B cell (primary cell): ENCODE data around the gene RANBP9. TPM values are rescaled to one million over a fixed set of nuclear protein-coding genes. Genes with fewer than 3 reads are reported as not detected.

ENCODE experiments used
- ATAC-seq: fragments of 200-7000 bp; cut with Tn5 transposase; one replicate; pipeline ENCODE4 v1.10.0; 2021; ENCODE audit warnings: low read depth, mild to moderate bottlenecking, moderate number of reproducible peaks, moderate library complexity
- CTCF ChIA-PET: fragments of 350-600 bp; sonication (Branson Sonifier 250); formaldehyde crosslinking; loops from one replicate; lab custom pipeline; 2021; ENCODE audit warnings: antibody characterized with exemption, inconsistent platforms; lab: Charles Lee
- POLR2A ChIA-PET: fragments of 350-600 bp; sonication (Branson Sonifier 250); formaldehyde crosslinking; loops from one replicate; lab custom pipeline; 2021; ENCODE audit warnings: antibody characterized with exemption; lab: Charles Lee
- DNase-seq: peaks from one replicate; pipeline ENCODE4 v3.0.0; 2013
- H2AFZ ChIP-seq: 2 replicates; pipeline ENCODE4 v1.6.1; 2012; ENCODE audit warnings: mild to moderate bottlenecking, low read depth, low read length; ENCODE audit not compliant: insufficient read depth, poor library complexity, severe bottlenecking
- H3K27ac ChIP-seq, 2 donors: 1 replicate in 1 of 2; 2 replicates in 1 of 2; pipeline ENCODE4 v1.5.1; 2012 to 2013; ENCODE audit warnings: low read length in 2 of 2, mild to moderate bottlenecking in 2 of 2, moderate library complexity in 1 of 2
- H3K27me3 ChIP-seq, 4 experiments: fragments of 200-600 bp in 1 of 4; sonication (generic) in 1 of 4; replicated peaks in 1 of 4; 1 replicate in 2 of 4; 2 replicates in 2 of 4; pipeline versions ENCODE4 v1.6.1 to v1.7.0; 2013 to 2016; ENCODE audit warnings: low read length in 3 of 4, mild to moderate bottlenecking in 2 of 4, mixed read lengths in 1 of 4, moderate library complexity in 1 of 4; ENCODE audit not compliant: insufficient read depth in 4 of 4, control insufficient read depth in 3 of 4; ENCODE audit errors: control extremely low read depth in 1 of 4
- H3K36me3 ChIP-seq, 2 experiments: replicated peaks in 1 of 2; 1 replicate in 1 of 2; 2 replicates in 1 of 2; pipeline versions ENCODE4 v1.6.1 to v1.7.1; 2013; ENCODE audit warnings: low read length in 1 of 2; ENCODE audit not compliant: insufficient read depth in 2 of 2, control insufficient read depth in 1 of 2; ENCODE audit errors: control extremely low read depth in 1 of 2, extremely low read depth in 1 of 2
- H3K4me1 ChIP-seq, 2 donors: fragments of 200-600 bp in 1 of 2; sonication (generic) in 1 of 2; 1 replicate in 1 of 2; 2 replicates in 1 of 2; pipeline versions ENCODE4 v1.5.1 to v1.6.1; 2013 to 2017; ENCODE audit warnings: low read length in 2 of 2; ENCODE audit not compliant: control insufficient read depth in 2 of 2, insufficient read depth in 2 of 2
- H3K4me2 ChIP-seq: replicated peaks from 2 replicates; pipeline ENCODE3; 2012; ENCODE audit warnings: mild to moderate bottlenecking, low read depth, low read length; ENCODE audit not compliant: poor library complexity, severe bottlenecking
- H3K4me3 ChIP-seq, 5 experiments: fragments of 200-600 bp in 1 of 5; sonication (generic) in 1 of 5; 1 replicate in 3 of 5; 2 replicates in 2 of 5; pipeline versions ENCODE4 v1.5.1 to v1.7.0; 2011 to 2016; ENCODE audit warnings: low read length in 4 of 5, mild to moderate bottlenecking in 4 of 5, low read depth in 2 of 5, control low read depth in 1 of 5, moderate library complexity in 1 of 5; ENCODE audit not compliant: insufficient read depth in 1 of 5; ENCODE audit errors: control extremely low read depth in 1 of 5, extremely low read depth in 1 of 5
- H3K79me2 ChIP-seq: fragments of 200-600 bp; sonication (generic); one replicate; pipeline ENCODE4 v1.6.0; 2016; ENCODE audit warnings: low read length; ENCODE audit not compliant: control insufficient read depth, insufficient read depth
- H3K9ac ChIP-seq: fragments of 200-600 bp; sonication (generic); 2 replicates; pipeline ENCODE4 v1.6.1; 2017; ENCODE audit warnings: mild to moderate bottlenecking, low read length, moderate library complexity
- H3K9me3 ChIP-seq, 3 donors: one replicate each; pipeline versions ENCODE4 v1.6.1 to v1.7.1; 2013; ENCODE audit warnings: low read length in 2 of 3; ENCODE audit not compliant: control insufficient read depth in 2 of 3, insufficient read depth in 1 of 3; ENCODE audit errors: control extremely low read depth in 1 of 3
- H4K20me1 ChIP-seq: 2 replicates; pipeline ENCODE4 v1.6.0; 2012; ENCODE audit warnings: mild to moderate bottlenecking, low read length; ENCODE audit not compliant: insufficient read depth, control insufficient read depth, poor library complexity, severe bottlenecking
- H3K27ac Mint-ChIP-seq: one replicate; pipeline ENCODE4 v1.8.0; 2021; ENCODE audit warnings: mixed read lengths
- H3K27me3 Mint-ChIP-seq: one replicate; pipeline ENCODE4 v1.8.0; 2021; ENCODE audit warnings: mixed read lengths
- H3K4me1 Mint-ChIP-seq: one replicate; pipeline ENCODE4 v1.8.0; 2021; ENCODE audit warnings: mixed read lengths
- H3K4me3 Mint-ChIP-seq: one replicate; pipeline ENCODE4 v1.8.0; 2021; ENCODE audit warnings: mixed read lengths
- H3K9me3 Mint-ChIP-seq: one replicate; pipeline ENCODE4 v1.8.0; 2022; ENCODE audit warnings: mixed read lengths; ENCODE audit not compliant: insufficient read depth
- EZH2 ChIP-seq: IDR thresholded peaks from 2 replicates; pipeline ENCODE4 v1.6.1; 2012; ENCODE audit warnings: borderline replicate concordance, low read depth, mild to moderate bottlenecking, moderate library complexity, low read length; ENCODE audit not compliant: insufficient read depth, poor library complexity, severe bottlenecking
- WGBS: methylation state at CpG from one replicate; pipeline ENCODE4 v1.1.5; 2013; ENCODE audit warnings: missing lambda C conversion rate; ENCODE audit not compliant: insufficient coverage; 5-methylcytosine and 5-hydroxymethylcytosine counted together
- intact Hi-C: fragments of 100-400 bp; cut with micrococcal nuclease; formaldehyde crosslinking; loops from one replicate; pipeline ENCODE4 v1.10.0; 2022
- polyA plus RNA-seq: library from polyadenylated mRNA; depleted of rRNA; stranded (reverse); fragments of >200 nt; gene quantifications from 2 replicates; pipeline ENCODE4 v1.2.3, GENCODE V29; 2012
- total RNA-seq, 2 donors: library from RNA; stranded (reverse); fragments of 120-200 nt in 1 of 2; gene quantifications; 1 replicate in 1 of 2; 2 replicates in 1 of 2; pipeline versions ENCODE4 v1.2.3 to v1.2.4, GENCODE V29; 2013 to 2022
- TF ChIP-seq, protein P1 (sequence below): fragments of 200-600 bp; IDR thresholded peaks from one replicate; pipeline ENCODE4 v1.8.0; 2022; ENCODE audit warnings: antibody characterized with exemption, mild to moderate bottlenecking

The RANBP9 gene
- total and polyA plus RNA-seq, 2 donors (not counting 1 experiment from before 2014, with no cell fraction given), result 20.0 to 34.1 TPM

- intact Hi-C loops, result no loop called here
- TF ChIP-seq, protein P1, sequence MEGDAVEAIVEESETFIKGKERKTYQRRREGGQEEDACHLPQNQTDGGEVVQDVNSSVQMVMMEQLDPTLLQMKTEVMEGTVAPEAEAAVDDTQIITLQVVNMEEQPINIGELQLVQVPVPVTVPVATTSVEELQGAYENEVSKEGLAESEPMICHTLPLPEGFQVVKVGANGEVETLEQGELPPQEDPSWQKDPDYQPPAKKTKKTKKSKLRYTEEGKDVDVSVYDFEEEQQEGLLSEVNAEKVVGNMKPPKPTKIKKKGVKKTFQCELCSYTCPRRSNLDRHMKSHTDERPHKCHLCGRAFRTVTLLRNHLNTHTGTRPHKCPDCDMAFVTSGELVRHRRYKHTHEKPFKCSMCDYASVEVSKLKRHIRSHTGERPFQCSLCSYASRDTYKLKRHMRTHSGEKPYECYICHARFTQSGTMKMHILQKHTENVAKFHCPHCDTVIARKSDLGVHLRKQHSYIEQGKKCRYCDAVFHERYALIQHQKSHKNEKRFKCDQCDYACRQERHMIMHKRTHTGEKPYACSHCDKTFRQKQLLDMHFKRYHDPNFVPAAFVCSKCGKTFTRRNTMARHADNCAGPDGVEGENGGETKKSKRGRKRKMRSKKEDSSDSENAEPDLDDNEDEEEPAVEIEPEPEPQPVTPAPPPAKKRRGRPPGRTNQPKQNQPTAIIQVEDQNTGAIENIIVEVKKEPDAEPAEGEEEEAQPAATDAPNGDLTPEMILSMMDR, result no peak
- no peak for TF ChIP-seq EZH2
- H3K27ac Mint-ChIP-seq, result no peak overlapping the region
- Histone ChIP-seq H2AFZ (no peak overlapping the region), H3K36me3 (no peaks in the 10 kb centered on the region), H3K9ac (no peak overlapping the region), H3K4me2 (no peak overlapping the region), H3K4me1 (peaks cover 4 to 5% of the 10 kb centered on the region in 2 donors), H4K20me1 (no peaks in the 10 kb centered on the region), H3K27ac (no peak overlapping the region), H3K4me3 (no peak overlapping the region), H3K27me3 (no peaks in the 10 kb centered on the region), H3K79me2 (no peaks in the 10 kb centered on the region), H3K9me3 (no peaks in the 10 kb centered on the region)
- DNase-seq (no peak), ATAC-seq (no peak)
- 87% methylated on average over 2 of the region's 2 CpGs for whole genome bisulfite sequencing
- peaks cover 3% of the 10 kb centered on the region for H3K4me1 Mint-ChIP-seq
- POLR2A ChIA-PET, result interaction anchor here (0.7 kb wide), 1 partner anchor 228 kb away, joined by 9 read pairs; no protein-coding TSS in a partner anchor
- CTCF ChIA-PET, result no interaction called here
- no peaks in the 10 kb centered on the region for H3K27me3 Mint-ChIP-seq
- H3K9me3 Mint-ChIP-seq, result no peaks in the 10 kb centered on the region
- no peak overlapping the region for H3K4me3 Mint-ChIP-seq
Measured at GRCh38 chr6:13725570-13725969, 13.9 kb upstream of the RANBP9 start.

GRCh38 chr6:13725052-13725451 is 13.4 kb upstream of the RANBP9 start:
- H3K4me3 Mint-ChIP-seq, result no peak overlapping the region
- no peaks in the 10 kb centered on the region for H3K36me3 ChIP-seq
- no peaks in the 10 kb centered on the region for H3K9me3 Mint-ChIP-seq
- no peak for ATAC-seq
- no peak overlapping the region for H3K9ac ChIP-seq
- H3K27me3 Mint-ChIP-seq, result no peaks in the 10 kb centered on the region
- H3K4me1 ChIP-seq, result peaks cover 4 to 5% of the 10 kb centered on the region in 2 donors
- intact Hi-C loops, result no loop called here
- no peak overlapping the region for H2AFZ ChIP-seq
- no peaks in the 10 kb centered on the region for H3K27me3 ChIP-seq
- ChIA-PET POLR2A (no interaction called here), CTCF (no interaction called here)
- no peak for DNase-seq
- H3K79me2 ChIP-seq, result no peaks in the 10 kb centered on the region
- H4K20me1 ChIP-seq, result no peaks in the 10 kb centered on the region
- no peak for TF ChIP-seq EZH2
- TF ChIP-seq, protein P1, result no peak
- H3K27ac Mint-ChIP-seq, result no peak overlapping the region
- peaks cover 3% of the 10 kb centered on the region for H3K4me1 Mint-ChIP-seq
- WGBS, result no CpG with 5 or more reads among the region's 3 CpGs
- H3K9me3 ChIP-seq, result no peaks in the 10 kb centered on the region
- no peak overlapping the region for H3K27ac ChIP-seq
- H3K4me2 ChIP-seq, result no peak overlapping the region
- H3K4me3 ChIP-seq, result no peak overlapping the region
